Measurements from ENCODE around the gene PRORP. TPM values are rescaled to one million over a fixed set of nuclear protein-coding genes. Genes with fewer than 3 reads are reported as not detected.
A peak's percentile ranks its signal among the peaks of the same experiment; 100 is the strongest.

PRORP gene
- total RNA-seq, 1 donor from 2014 or later = 42.5 TPM

GRCh38 chr14:35123388-35123703 is 994 bp downstream of the PRORP start:
- TF ChIP-seq CTCF (IDR thresholded peaks at IDR 0.05) = no peak
- peak overlapping the region; percentile 83 to 92 for H3K4me3 ChIP-seq
- no peaks in the 10 kb centered on the region for H3K36me3 ChIP-seq
- H3K4me1 ChIP-seq = peaks cover 3 to 18% of the 10 kb centered on the region in 2 donors
- intact Hi-C loops (cut with DNase I) = loop anchor here (2.0 to 5.0 kb wide), 4 partner anchors 169 to 411 kb away; partner anchors contain the start of genes CFL2 and PSMA6
- peak overlapping the region; percentile 91 to 98 for H3K27ac ChIP-seq
- DNase-seq (ENCODE audit: low spot score in 2 of 2) = no peak
- H3K9me3 ChIP-seq = no peaks in the 10 kb centered on the region
- H3K27me3 ChIP-seq = no peaks in the 10 kb centered on the region

GRCh38 chr14:35124127-35124526 is 1.8 kb downstream of the PRORP start:
- intact Hi-C loops (cut with DNase I) = loop anchor here (5.0 kb wide), 2 partner anchors 168 to 412 kb away; partner anchors contain the start of genes CFL2 and PSMA6

GRCh38 chr14:35133542-35134328 is 11.4 kb downstream of the PRORP start:
- no peak for DNase-seq (ENCODE audit: low spot score in 2 of 2)
- no peaks in the 10 kb centered on the region for H3K4me1 ChIP-seq
- H3K4me3 ChIP-seq = no peak overlapping the region
- no peak for TF ChIP-seq CTCF (IDR thresholded peaks at IDR 0.05)
- no peak overlapping the region for H3K27ac ChIP-seq
- intact Hi-C loops (cut with DNase I) = no loop called here
- H3K27me3 ChIP-seq = no peaks in the 10 kb centered on the region
- peaks cover 13 to 24% of the 10 kb centered on the region in 2 donors for H3K36me3 ChIP-seq
- H3K9me3 ChIP-seq = no peaks in the 10 kb centered on the region

More at GRCh38 chr14:35124127-35124526, 1.8 kb downstream of the PRORP start:
- H3K9me3 ChIP-seq = no peaks in the 10 kb centered on the region
- H3K4me1 ChIP-seq = peaks cover 3 to 18% of the 10 kb centered on the region in 2 donors
- no peak for TF ChIP-seq CTCF (IDR thresholded peaks at IDR 0.05)
- DNase-seq (ENCODE audit: low spot score in 2 of 2) = no peak
- H3K27ac ChIP-seq = no peak overlapping the region
- H3K27me3 ChIP-seq = no peaks in the 10 kb centered on the region
- H3K36me3 ChIP-seq = no peaks in the 10 kb centered on the region
- H3K4me3 ChIP-seq = peak overlapping the region; percentile 83 to 92

GRCh38 chr14:35134329-35135123 is 12.2 kb downstream of the PRORP start:
- intact Hi-C loops (cut with DNase I) = no loop called here
- H3K27ac ChIP-seq = no peak overlapping the region
- no peaks in the 10 kb centered on the region for H3K4me1 ChIP-seq
- no peaks in the 10 kb centered on the region for H3K27me3 ChIP-seq
- no peaks in the 10 kb centered on the region for H3K9me3 ChIP-seq
- no peak for TF ChIP-seq CTCF (IDR thresholded peaks at IDR 0.05)
- no peak for DNase-seq (ENCODE audit: low spot score in 2 of 2)
- no peak overlapping the region for H3K4me3 ChIP-seq
- peaks cover 13 to 24% of the 10 kb centered on the region in 2 donors for H3K36me3 ChIP-seq

GRCh38 chr14:35138585-35138984 is 16.2 kb downstream of the PRORP start:
- intact Hi-C loops (cut with DNase I) = no loop called here
- H3K4me1 ChIP-seq = no peaks in the 10 kb centered on the region
- H3K36me3 ChIP-seq = peaks cover 6 to 25% of the 10 kb centered on the region in 2 donors
- TF ChIP-seq CTCF (IDR thresholded peaks at IDR 0.05) = no peak
- H3K27me3 ChIP-seq = no peaks in the 10 kb centered on the region
- no peak for DNase-seq (ENCODE audit: low spot score in 2 of 2)
- no peaks in the 10 kb centered on the region for H3K9me3 ChIP-seq
- H3K4me3 ChIP-seq = no peak overlapping the region
- no peak overlapping the region for H3K27ac ChIP-seq

Data from ascending aorta (tissue), 2 donors.